Measurements from ENCODE around the gene CDH4.
A peak's percentile ranks its signal among the peaks of the same experiment; 100 is the strongest.

CDH4 gene

DNA sequence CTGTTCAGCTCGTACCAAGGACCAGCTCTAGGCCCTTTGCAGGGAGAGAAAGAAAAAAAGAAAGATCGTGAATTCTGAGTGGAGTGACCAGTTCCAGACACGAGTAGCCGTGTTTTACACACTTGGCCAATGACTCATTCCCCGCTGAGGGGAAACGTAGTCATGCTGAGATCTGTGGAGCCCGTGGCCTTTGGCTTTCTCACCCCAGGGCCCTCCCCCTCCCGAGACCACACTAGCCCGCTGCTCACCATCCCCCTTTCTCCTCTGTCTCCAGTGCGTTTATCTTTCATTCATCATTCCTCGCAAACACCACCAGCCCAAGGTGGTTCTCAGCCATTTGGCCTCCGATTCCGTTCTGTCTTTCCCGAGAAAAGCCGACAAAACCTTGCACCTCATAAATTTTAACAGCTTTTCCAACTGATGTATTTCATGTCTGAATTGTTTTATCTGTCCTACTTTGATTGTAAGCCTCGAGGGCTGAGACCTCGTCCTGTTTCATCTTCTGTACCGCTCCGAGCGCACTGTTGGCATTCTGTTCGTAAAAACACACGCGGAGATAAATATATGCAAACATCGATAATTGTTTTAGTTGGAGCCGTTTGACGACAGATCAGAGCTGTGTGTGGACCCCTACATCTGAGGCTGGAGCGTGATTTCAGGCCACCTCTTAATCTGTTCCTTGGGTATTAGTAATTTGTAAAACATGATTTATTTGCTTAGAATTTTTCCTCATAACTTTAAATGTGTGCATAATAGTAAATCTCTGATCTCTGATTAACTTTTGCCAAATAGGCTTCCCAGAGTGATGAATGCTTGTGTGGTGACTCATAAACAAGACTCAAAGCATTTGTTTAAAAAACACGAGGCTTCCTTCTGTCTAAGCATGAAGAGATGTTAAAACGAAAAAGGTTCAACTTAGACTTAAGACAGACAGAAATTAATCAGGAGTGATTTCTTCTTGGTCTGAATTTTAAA lies 336.6 kb downstream of the CDH4 start:
- H3K79me2 ChIP-seq (ENCODE audit: control insufficient read depth, insufficient read depth, low read length, poor library complexity) = no peaks in the 10 kb centered on the region
- no peak overlapping the region for H3K23ac ChIP-seq (ENCODE audit: low read length)
- no peak overlapping the region for H2AK5ac ChIP-seq (ENCODE audit: low read length)
- H3K79me1 ChIP-seq (ENCODE audit: low read length) = no peaks in the 10 kb centered on the region
- no peak overlapping the region for H3K4ac ChIP-seq (ENCODE audit: low read depth, low read length)
- peaks cover 8 to 12% of the 10 kb centered on the region in 2 experiments for H3K4me1 ChIP-seq (ENCODE audit: control insufficient read depth in 1 of 2, insufficient read depth in 2 of 2, low read length in 2 of 2)
- H3K18ac ChIP-seq (ENCODE audit: low read length) = no peak overlapping the region
- no peak overlapping the region for H2AFZ ChIP-seq (ENCODE audit: insufficient read depth, low read length, poor library complexity)
- no peak overlapping the region for H2BK120ac ChIP-seq (ENCODE audit: insufficient read depth, low read length, poor library complexity)
- peak overlapping the region; percentile 17 for H3K4me2 ChIP-seq (ENCODE audit: low read length)
- H3K9me3 ChIP-seq (ENCODE audit: insufficient read depth, low read depth, low read length) = no peaks in the 10 kb centered on the region
- peak overlapping the region; percentile 35 for H2BK12ac ChIP-seq (ENCODE audit: low read length)
- H3K27me3 ChIP-seq (ENCODE audit: insufficient read depth, low read length) = no peaks in the 10 kb centered on the region
- H4K12ac ChIP-seq (ENCODE audit: low read depth, low read length) = no peak overlapping the region
- H3K14ac ChIP-seq (ENCODE audit: low read length) = no peak overlapping the region
- H2BK5ac ChIP-seq (ENCODE audit: low read depth, low read length, poor library complexity) = no peak overlapping the region
- WGBS (ENCODE audit: extremely low coverage, insufficient coverage, insufficient read length) = no CpG with 5 or more reads among the region's 29 CpGs
- no peak overlapping the region for H3K9ac ChIP-seq (ENCODE audit: low read length)
- no peak overlapping the region for H4K91ac ChIP-seq (ENCODE audit: low read depth, low read length)
- H3K4me3 ChIP-seq (ENCODE audit: low read depth, low read length) = no peak overlapping the region
- DNase-seq = no peak
- no peaks in the 10 kb centered on the region for H3K36me3 ChIP-seq (ENCODE audit: control insufficient read depth in 1 of 2, insufficient read depth in 2 of 2, low read length in 2 of 2)
- peak overlapping the region; percentile 1 for H3K27ac ChIP-seq (ENCODE audit: low read depth, low read length)
- no peak overlapping the region for H4K8ac ChIP-seq (ENCODE audit: low read depth, low read length)

DNA sequence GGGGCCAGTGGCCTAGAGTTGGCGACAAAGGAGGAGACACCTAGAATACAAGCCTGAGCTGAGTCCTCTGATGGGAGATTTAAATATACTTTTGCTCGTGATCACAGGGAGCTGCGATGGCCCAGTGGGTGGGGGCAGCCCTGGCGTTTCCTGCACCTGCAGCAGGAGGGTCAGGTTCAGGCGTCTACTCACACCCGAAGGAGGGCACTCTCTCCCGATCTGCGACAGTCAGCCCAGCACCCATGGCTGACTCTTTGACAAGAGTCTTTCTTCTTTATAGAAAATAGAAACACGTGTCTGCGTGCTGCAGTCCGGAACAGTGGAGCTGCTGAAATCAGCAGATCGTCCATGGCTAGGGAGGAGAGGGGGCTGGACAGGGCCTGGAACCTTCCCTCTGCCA lies 338.2 kb downstream of the CDH4 start:
- H3K79me1 ChIP-seq (ENCODE audit: low read length) = no peaks in the 10 kb centered on the region
- H3K4me1 ChIP-seq (ENCODE audit: control insufficient read depth in 1 of 2, insufficient read depth in 2 of 2, low read length in 2 of 2) = peaks cover 8 to 12% of the 10 kb centered on the region in 2 experiments
- peaks cover 2% of the 10 kb centered on the region for H3K27me3 ChIP-seq (ENCODE audit: insufficient read depth, low read length)
- DNase-seq = no peak
- no peak overlapping the region for H3K4me2 ChIP-seq (ENCODE audit: low read length)
- WGBS (ENCODE audit: extremely low coverage, insufficient coverage, insufficient read length) = no CpG with 5 or more reads among the region's 12 CpGs
- no peak overlapping the region for H2BK120ac ChIP-seq (ENCODE audit: insufficient read depth, low read length, poor library complexity)
- H2AK5ac ChIP-seq (ENCODE audit: low read length) = no peak overlapping the region
- no peak overlapping the region for H4K8ac ChIP-seq (ENCODE audit: low read depth, low read length)
- H3K23ac ChIP-seq (ENCODE audit: low read length) = no peak overlapping the region
- no peak overlapping the region for H3K18ac ChIP-seq (ENCODE audit: low read length)
- H3K79me2 ChIP-seq (ENCODE audit: control insufficient read depth, insufficient read depth, low read length, poor library complexity) = no peaks in the 10 kb centered on the region
- H4K12ac ChIP-seq (ENCODE audit: low read depth, low read length) = no peak overlapping the region
- no peak overlapping the region for H3K9ac ChIP-seq (ENCODE audit: low read length)
- H3K4ac ChIP-seq (ENCODE audit: low read depth, low read length) = no peak overlapping the region
- peaks cover 6% of the 10 kb centered on the region for H3K9me3 ChIP-seq (ENCODE audit: insufficient read depth, low read depth, low read length)
- no peak overlapping the region for H2AFZ ChIP-seq (ENCODE audit: insufficient read depth, low read length, poor library complexity)
- H2BK5ac ChIP-seq (ENCODE audit: low read depth, low read length, poor library complexity) = no peak overlapping the region
- no peak overlapping the region for H4K91ac ChIP-seq (ENCODE audit: low read depth, low read length)
- no peak overlapping the region for H3K27ac ChIP-seq (ENCODE audit: low read depth, low read length)
- H3K4me3 ChIP-seq (ENCODE audit: low read depth, low read length) = no peak overlapping the region
- H2BK12ac ChIP-seq (ENCODE audit: low read length) = no peak overlapping the region
- no peaks in the 10 kb centered on the region for H3K36me3 ChIP-seq (ENCODE audit: control insufficient read depth in 1 of 2, insufficient read depth in 2 of 2, low read length in 2 of 2)
- no peak overlapping the region for H3K14ac ChIP-seq (ENCODE audit: low read length)

DNA sequence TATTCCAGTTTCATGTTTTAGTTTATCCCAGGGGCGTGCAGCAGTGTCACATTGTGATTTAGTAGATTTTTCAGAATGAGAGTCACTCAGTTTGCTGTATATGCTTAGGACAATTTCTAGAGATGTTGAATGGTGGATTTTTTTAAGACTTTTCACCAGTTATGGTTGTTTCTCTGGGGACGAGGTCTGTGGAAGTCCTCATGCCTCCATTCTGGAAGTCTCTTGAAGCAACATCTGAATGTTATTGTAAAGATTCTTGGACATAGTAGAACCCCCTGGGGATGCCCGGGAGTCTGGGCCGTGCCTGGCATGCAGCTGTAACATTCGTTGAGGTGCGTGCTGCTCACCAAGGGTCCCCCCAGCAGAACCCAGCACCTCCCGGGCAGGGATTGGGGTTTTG lies 341.5 kb downstream of the CDH4 start:
- Histone ChIP-seq H4K91ac (ENCODE audit: low read depth, low read length) (no peak overlapping the region), H2BK12ac (ENCODE audit: low read length) (no peak overlapping the region), H3K4ac (ENCODE audit: low read depth, low read length) (no peak overlapping the region), H3K79me1 (ENCODE audit: low read length) (no peaks in the 10 kb centered on the region), H3K4me1 (ENCODE audit: control insufficient read depth in 1 of 2, insufficient read depth in 2 of 2, low read length in 2 of 2) (peaks cover 4 to 7% of the 10 kb centered on the region in 2 experiments), H3K4me2 (ENCODE audit: low read length) (no peak overlapping the region), H2AFZ (ENCODE audit: insufficient read depth, low read length, poor library complexity) (no peak overlapping the region), H2BK120ac (ENCODE audit: insufficient read depth, low read length, poor library complexity) (no peak overlapping the region), H3K27ac (ENCODE audit: low read depth, low read length) (no peak overlapping the region), H3K14ac (ENCODE audit: low read length) (no peak overlapping the region), H3K79me2 (ENCODE audit: control insufficient read depth, insufficient read depth, low read length, poor library complexity) (no peaks in the 10 kb centered on the region), H2AK5ac (ENCODE audit: low read length) (no peak overlapping the region), H2BK5ac (ENCODE audit: low read depth, low read length, poor library complexity) (no peak overlapping the region), H3K9me3 (ENCODE audit: insufficient read depth, low read depth, low read length) (peaks cover 22% of the 10 kb centered on the region), H3K23ac (ENCODE audit: low read length) (no peak overlapping the region), H3K27me3 (ENCODE audit: insufficient read depth, low read length) (peaks cover 2% of the 10 kb centered on the region), H3K36me3 (ENCODE audit: control insufficient read depth in 1 of 2, insufficient read depth in 2 of 2, low read length in 2 of 2) (no peaks in the 10 kb centered on the region), H3K18ac (ENCODE audit: low read length) (no peak overlapping the region), H4K12ac (ENCODE audit: low read depth, low read length) (no peak overlapping the region), H3K4me3 (ENCODE audit: low read depth, low read length) (no peak overlapping the region), H4K8ac (ENCODE audit: low read depth, low read length) (no peak overlapping the region), H3K9ac (ENCODE audit: low read length) (no peak overlapping the region)
- no peak for DNase-seq
- WGBS (ENCODE audit: extremely low coverage, insufficient coverage, insufficient read length) = no CpG with 5 or more reads among the region's 7 CpGs

DNA sequence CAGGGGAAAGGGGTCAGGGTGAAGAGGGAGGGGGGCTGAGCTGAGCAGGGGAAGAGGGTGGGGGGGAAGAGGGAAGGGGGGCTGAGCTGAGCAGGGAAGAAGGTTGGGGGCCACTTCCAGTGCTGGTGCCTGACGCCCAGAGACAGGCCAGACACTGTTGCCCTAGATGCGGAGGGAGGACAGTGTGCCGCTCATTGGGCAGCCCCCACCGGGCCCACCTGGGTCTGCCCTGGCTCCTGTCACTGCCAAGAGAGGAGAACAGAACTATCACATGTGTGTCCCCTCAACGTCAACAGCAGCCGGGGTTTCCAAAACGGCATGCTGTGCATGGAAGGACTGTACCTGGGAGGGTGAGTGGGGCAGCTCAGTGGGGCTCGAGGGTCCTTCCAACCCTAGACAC lies 342.1 kb downstream of the CDH4 start:
- Histone ChIP-seq H2BK5ac (ENCODE audit: low read depth, low read length, poor library complexity) (no peak overlapping the region), H3K79me2 (ENCODE audit: control insufficient read depth, insufficient read depth, low read length, poor library complexity) (no peaks in the 10 kb centered on the region), H3K4me2 (ENCODE audit: low read length) (no peak overlapping the region), H2AK5ac (ENCODE audit: low read length) (no peak overlapping the region), H3K14ac (ENCODE audit: low read length) (no peak overlapping the region), H3K4ac (ENCODE audit: low read depth, low read length) (no peak overlapping the region), H3K23ac (ENCODE audit: low read length) (no peak overlapping the region), H3K4me1 (ENCODE audit: control insufficient read depth in 1 of 2, insufficient read depth in 2 of 2, low read length in 2 of 2) (peaks cover 0 to 4% of the 10 kb centered on the region in 2 experiments), H4K91ac (ENCODE audit: low read depth, low read length) (no peak overlapping the region), H2BK120ac (ENCODE audit: insufficient read depth, low read length, poor library complexity) (no peak overlapping the region), H4K8ac (ENCODE audit: low read depth, low read length) (no peak overlapping the region), H2AFZ (ENCODE audit: insufficient read depth, low read length, poor library complexity) (no peak overlapping the region), H3K27ac (ENCODE audit: low read depth, low read length) (no peak overlapping the region), H3K36me3 (ENCODE audit: control insufficient read depth in 1 of 2, insufficient read depth in 2 of 2, low read length in 2 of 2) (no peaks in the 10 kb centered on the region), H2BK12ac (ENCODE audit: low read length) (no peak overlapping the region), H3K9ac (ENCODE audit: low read length) (no peak overlapping the region), H3K79me1 (ENCODE audit: low read length) (no peaks in the 10 kb centered on the region), H3K27me3 (ENCODE audit: insufficient read depth, low read length) (peaks cover 2% of the 10 kb centered on the region), H3K18ac (ENCODE audit: low read length) (no peak overlapping the region), H4K12ac (ENCODE audit: low read depth, low read length) (no peak overlapping the region), H3K9me3 (ENCODE audit: insufficient read depth, low read depth, low read length) (peaks cover 22% of the 10 kb centered on the region), H3K4me3 (ENCODE audit: low read depth, low read length) (no peak overlapping the region)
- DNase-seq = no peak
- WGBS (ENCODE audit: extremely low coverage, insufficient coverage, insufficient read length) = no CpG with 5 or more reads among the region's 8 CpGs
